Posterior vena cava (tissue), 2 donors: ENCODE data around the gene HELZ2. TPM values are rescaled to one million over a fixed set of nuclear protein-coding genes. Genes with fewer than 3 reads are reported as not detected.
"Not testable (repeated sequence)": the region's sequence is repeated elsewhere in the genome, so short reads cannot be mapped to it uniquely, and the experiment has no call there.

ENCODE experiments used
- DNase-seq: peaks from one replicate; pipeline ENCODE4 v3.0.0-alpha.2; 2020; ENCODE audit warnings: low spot score
- intact Hi-C, 2 donors: fragments of 100-400 bp; cut with DNase I; formaldehyde crosslinking; loops; one replicate each; pipeline versions ENCODE4 v1.14.1 to v1.14.2; 2022 to 2023
- long read RNA-seq, 2 donors: library from polyadenylated mRNA; unstranded; transcript quantifications; one replicate each; pipeline ENCODE4 v2.0.0, GENCODE V29; 2020 to 2021
- total RNA-seq, 2 donors: library from RNA; stranded (reverse); fragmentation: NEBNext Ultra II Directional; extraction: Animal tissue kit (Norgen Biotek cat#: 25700); gene quantifications; one replicate each; pipeline ENCODE4 v1.2.1, GENCODE V29; 2021
- donor health status: DM: yes; HTN: yes; CAD: no.
- donor health status: DM: yes; HTN: yes; CAD: no.

The HELZ2 gene
- total RNA-seq = 10 to 100 TPM; 13.7 to 25.5 TPM
- long read RNA-seq, donor 1, partial matches to known transcripts = 1 of 2 reads
- long read RNA-seq, donor 1, other reads (novel, unspliced or antisense) = 1 of 2 reads
- long read RNA-seq, donor 2, partial matches to known transcripts = 4 of 9 reads
- long read RNA-seq, donor 2, other reads (novel, unspliced or antisense) = 2 of 9 reads

GRCh38 chr20:63574156-63574828 lies at the start of gene HELZ2:
HELZ2 (minus strand) TSS chr20:63574239; CDS start chr20:63572385, 1,854 bp downstream.
- intact Hi-C loops = loop anchor here in 1 of 2 donors (5.0 kb wide), 1 partner anchor 1372 kb away; no protein-coding TSS in a partner anchor
- DNase-seq = peak; percentile 93

- DNase-seq = no peak
- intact Hi-C loops = no loop called here
These were observed 48.7 kb upstream of the HELZ2 start for GRCh38 chr20:63622732-63623131.

DNA sequence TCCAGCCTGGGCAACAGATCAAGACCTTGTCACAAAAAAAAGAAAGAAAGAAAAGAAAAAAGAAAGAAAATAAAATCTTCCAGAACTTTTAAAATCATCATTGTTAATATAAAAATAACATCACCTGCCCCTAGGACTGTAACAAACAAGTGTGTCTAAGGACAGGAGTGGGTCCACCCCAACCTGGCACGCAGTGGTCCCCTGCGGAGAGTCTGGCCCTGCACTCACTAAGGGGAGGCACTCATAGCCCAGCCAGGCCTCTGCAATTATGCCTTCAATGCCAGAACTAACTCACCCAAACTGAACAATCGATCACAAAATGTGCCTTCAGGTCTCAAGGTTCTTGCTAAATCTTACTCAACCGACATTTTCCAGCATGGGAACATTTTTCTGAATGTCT lies 48.1 kb upstream of the HELZ2 start:
- intact Hi-C loops = no loop called here
- DNase-seq = no peak

- intact Hi-C loops = no loop called here
- DNase-seq = no peak
These were observed 47.0 kb upstream of the HELZ2 start for GRCh38 chr20:63620991-63621390.

DNA sequence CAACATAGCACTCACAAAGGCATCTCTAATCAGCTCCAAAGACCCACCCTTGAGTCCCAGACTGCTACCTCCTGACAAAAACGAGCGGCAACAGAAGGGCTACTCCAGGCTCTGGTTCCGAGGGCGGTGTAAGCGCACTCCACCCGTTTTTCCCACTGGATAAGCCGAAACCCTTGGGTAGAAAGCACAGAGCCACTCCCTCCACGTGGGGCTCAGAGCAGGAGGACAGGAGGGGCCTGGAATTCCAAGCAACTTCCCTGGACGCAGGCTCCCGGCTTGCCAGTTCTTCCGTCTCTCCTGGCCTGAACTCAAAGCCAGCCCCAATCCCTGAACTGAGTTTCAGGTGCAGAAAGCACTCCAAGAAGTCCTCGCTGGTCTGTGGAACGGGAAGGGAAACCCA lies 45.5 kb upstream of the HELZ2 start:
- intact Hi-C loops = no loop called here
- no peak for DNase-seq

- intact Hi-C loops = no loop called here
These were observed 45.0 kb upstream of the HELZ2 start for GRCh38 chr20:63619086-63619485.

GRCh38 chr20:63618291-63618980 lies 44.4 kb upstream of the HELZ2 start:
- intact Hi-C loops = no loop called here
- no peak for DNase-seq

More at GRCh38 chr20:63619086-63619485, 45.0 kb upstream of the HELZ2 start:
- no peak for DNase-seq

DNA sequence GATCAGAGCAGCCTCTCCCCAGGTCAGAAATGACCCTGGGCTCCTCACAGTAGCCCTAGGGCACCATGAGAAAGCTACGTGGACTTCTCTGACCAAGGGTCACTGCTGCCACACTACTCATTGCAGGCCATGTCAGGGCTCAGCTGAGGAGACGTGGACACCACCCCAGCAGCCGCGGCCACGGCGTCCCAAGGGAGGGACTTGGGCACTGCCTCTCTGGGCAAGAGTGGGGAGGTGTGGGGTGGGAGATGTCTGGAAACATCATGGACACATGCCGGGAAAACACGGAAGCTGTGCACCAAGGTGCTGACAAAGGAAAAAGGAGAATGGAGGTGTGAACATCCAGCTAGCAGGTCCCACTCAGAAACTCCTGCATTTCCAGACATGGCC lies 43.8 kb upstream of the HELZ2 start:
- intact Hi-C loops = no loop called here

GRCh38 chr20:63617092-63617875 lies 43.2 kb upstream of the HELZ2 start:
- intact Hi-C loops = no loop called here

More for the DNA sequence above, 43.8 kb upstream of the HELZ2 start:
- DNase-seq = no peak

GRCh38 chr20:63613863-63614594 lies 40.0 kb upstream of the HELZ2 start:
- DNase-seq, intact Hi-C loops: not testable (repeated sequence)

More at GRCh38 chr20:63617092-63617875, 43.2 kb upstream of the HELZ2 start:
- DNase-seq = no peak

GRCh38 chr20:63612276-63612931 lies 38.4 kb upstream of the HELZ2 start:
- DNase-seq = no peak
- intact Hi-C loops = no loop called here

- intact Hi-C loops = no loop called here
- no peak for DNase-seq
These were observed 37.6 kb upstream of the HELZ2 start for GRCh38 chr20:63611646-63612045.

DNA sequence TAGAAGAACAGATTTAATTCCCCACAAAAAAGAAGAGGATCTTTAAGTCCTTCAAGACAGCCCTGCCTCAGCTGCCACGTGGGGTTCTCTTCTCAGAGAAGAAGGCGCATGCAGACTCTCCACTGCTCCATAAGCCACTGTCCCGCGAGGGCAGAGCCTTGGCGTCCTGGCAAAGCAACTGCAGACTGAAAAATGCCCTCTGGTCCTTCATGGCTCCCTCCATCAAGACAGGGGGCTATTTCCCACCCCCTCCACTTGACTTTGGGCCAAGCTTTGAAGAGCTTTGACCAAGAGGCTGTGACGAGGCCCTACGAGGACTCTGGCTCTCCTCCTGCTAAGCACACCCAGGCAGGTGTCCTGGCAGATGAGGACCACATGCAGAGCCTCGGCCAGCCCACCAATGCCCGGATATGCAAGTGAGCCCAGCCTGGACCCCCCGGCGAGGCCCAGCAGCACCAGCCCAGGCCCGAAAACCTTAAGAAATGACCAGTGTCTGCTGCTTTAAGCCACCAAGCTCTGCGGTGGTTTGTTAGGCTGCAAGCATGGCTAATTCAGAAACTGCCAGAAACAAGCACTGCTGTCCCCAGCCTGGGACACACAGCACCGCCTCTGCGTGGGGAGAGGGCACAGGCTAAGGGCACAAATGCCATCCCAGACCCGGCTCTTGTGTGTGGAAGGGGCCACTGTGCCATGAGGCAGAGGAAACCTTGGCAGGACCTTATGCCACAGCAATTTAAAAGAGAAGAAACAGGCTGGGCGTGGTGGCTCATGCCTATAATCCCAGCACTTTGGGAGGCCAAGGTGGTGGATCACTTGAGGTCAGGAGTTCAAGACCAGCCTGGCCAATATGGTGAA lies 36.8 kb upstream of the HELZ2 start:
- DNase-seq = no peak
- intact Hi-C loops = no loop called here

GRCh38 chr20:63606686-63607085 lies 32.6 kb upstream of the HELZ2 start:
- intact Hi-C loops = no loop called here
- no peak for DNase-seq

DNA sequence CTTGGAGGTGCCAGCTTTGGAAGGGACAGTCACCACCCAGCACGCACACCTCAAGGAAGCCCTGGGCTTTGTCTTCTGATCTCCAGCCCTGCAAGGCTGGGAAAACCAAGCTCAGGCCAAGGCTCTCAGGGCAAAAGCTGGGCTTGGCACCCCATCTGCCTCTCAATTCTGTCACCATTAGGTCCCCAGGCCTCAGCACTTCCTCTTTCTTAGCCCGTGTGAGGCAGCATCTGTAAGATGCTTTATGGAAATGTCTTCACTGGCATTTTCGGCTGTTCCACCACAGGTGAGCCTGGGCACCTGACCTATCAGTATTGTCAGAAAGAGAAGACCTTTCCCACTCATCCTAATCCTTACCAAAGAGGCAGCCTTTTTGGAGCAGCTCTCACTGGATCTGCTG lies 28.3 kb upstream of the HELZ2 start:
- intact Hi-C loops = no loop called here
- no peak for DNase-seq

GRCh38 chr20:63601679-63602078 lies 27.6 kb upstream of the HELZ2 start:
- intact Hi-C loops, DNase-seq: not testable (repeated sequence)

DNA sequence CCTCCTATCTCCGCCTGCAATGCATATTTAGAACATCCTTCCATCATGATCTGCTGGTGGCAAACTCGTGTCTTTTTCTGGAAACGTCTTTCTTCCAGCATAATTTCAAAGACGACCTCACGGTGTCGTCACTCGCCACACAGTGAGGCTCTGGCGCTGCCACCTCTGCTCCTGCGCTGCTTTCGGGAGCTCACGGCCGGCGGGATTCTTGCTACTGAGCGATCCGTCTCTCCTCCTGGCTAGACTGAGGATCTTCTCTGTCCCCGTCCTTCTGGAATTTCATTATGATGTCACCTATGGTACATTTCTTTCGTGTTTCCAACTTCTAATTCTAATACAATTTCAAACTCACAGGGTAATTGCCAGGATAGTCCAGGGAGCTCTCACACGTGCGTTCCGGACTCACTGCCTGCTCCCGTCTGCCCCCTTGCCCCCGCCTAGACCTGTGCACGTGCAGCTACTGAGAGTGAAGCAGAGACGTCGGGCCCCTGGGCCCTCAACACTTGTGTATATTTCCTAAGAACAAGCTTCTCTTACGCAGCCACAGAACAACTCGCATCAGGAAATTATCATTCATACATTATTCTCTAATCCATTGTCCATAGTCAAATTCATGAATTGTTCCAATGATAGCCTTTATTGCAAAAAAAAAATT lies 25.5 kb upstream of the HELZ2 start:
- intact Hi-C loops = no loop called here

More for the DNA sequence above, 25.5 kb upstream of the HELZ2 start:
- no peak for DNase-seq
